Natural killer cell (primary cell): Measurements from ENCODE around the gene MMP2. TPM values are rescaled to one million over a fixed set of nuclear protein-coding genes. Genes with fewer than 3 reads are reported as not detected.

Experiments
- ATAC-seq, 3 donors: fragments of 150-1000 bp in 2 of 3; fragments of 200-7000 bp in 1 of 3; cut with Tn5 transposase; 1 replicate in 1 of 3; 2 replicates in 2 of 3; pipeline ENCODE4 v1.10.0; 2021; ENCODE audit warnings: mild to moderate bottlenecking in 2 of 3, moderate library complexity in 2 of 3
- DNase-seq, 2 donors: peaks; one replicate each; pipeline versions ENCODE4 v3.0.0 to v3.0.0-alpha.2; 2013 to 2021; ENCODE audit warnings: mixed read lengths in 1 of 2
- H3K27ac ChIP-seq: one replicate; pipeline ENCODE4 v1.5.1; 2013; ENCODE audit warnings: mild to moderate bottlenecking, low read length
- H3K27me3 ChIP-seq: one replicate; pipeline ENCODE4 v1.6.1; 2013; ENCODE audit warnings: low read length; ENCODE audit not compliant: control insufficient read depth, insufficient read depth
- H3K36me3 ChIP-seq: one replicate; pipeline ENCODE4 v1.6.1; 2013; ENCODE audit warnings: low read length; ENCODE audit not compliant: control insufficient read depth, insufficient read depth
- H3K4me1 ChIP-seq: one replicate; pipeline ENCODE4 v1.6.1; 2013; ENCODE audit warnings: low read length; ENCODE audit not compliant: control insufficient read depth, insufficient read depth
- H3K4me3 ChIP-seq: one replicate; pipeline ENCODE4 v1.5.1; 2013; ENCODE audit warnings: low read length
- H3K9me3 ChIP-seq: one replicate; pipeline ENCODE4 v1.6.1; 2013; ENCODE audit warnings: low read length; ENCODE audit not compliant: control insufficient read depth, insufficient read depth
- H3K27ac Mint-ChIP-seq, 2 donors: one replicate each; pipeline ENCODE4 v1.8.0; 2022; ENCODE audit warnings: mild to moderate bottlenecking in 2 of 2, mixed read lengths in 2 of 2, moderate library complexity in 1 of 2
- H3K27me3 Mint-ChIP-seq, 2 donors: one replicate each; pipeline ENCODE4 v1.8.0; 2022; ENCODE audit warnings: low read depth in 2 of 2, mixed read lengths in 2 of 2
- H3K36me3 Mint-ChIP-seq: one replicate; pipeline ENCODE4 v1.8.0; 2022; ENCODE audit warnings: mixed read lengths
- H3K4me1 Mint-ChIP-seq, 2 donors: one replicate each; pipeline ENCODE4 v1.8.0; 2022; ENCODE audit warnings: mixed read lengths in 2 of 2
- H3K4me3 Mint-ChIP-seq: one replicate; pipeline ENCODE4 v1.8.0; 2022; ENCODE audit warnings: mild to moderate bottlenecking, moderate library complexity, mixed read lengths
- H3K9me3 Mint-ChIP-seq, 2 donors: one replicate each; pipeline ENCODE4 v1.8.0; 2022; ENCODE audit warnings: mixed read lengths in 2 of 2
- CTCF ChIP-seq: fragments of 200-600 bp; IDR thresholded peaks from one replicate; pipeline ENCODE4 v1.8.0; 2022; ENCODE audit warnings: antibody characterized with exemption
- WGBS: methylation state at CpG from one replicate; pipeline ENCODE4 v1.1.7; 2013; ENCODE audit warnings: missing lambda C conversion rate; ENCODE audit not compliant: insufficient coverage; 5-methylcytosine and 5-hydroxymethylcytosine counted together
- intact Hi-C: fragments of 100-400 bp; cut with micrococcal nuclease; formaldehyde crosslinking; loops from one replicate; pipeline ENCODE4 v1.14.2; 2022
- total RNA-seq, 4 donors: library from RNA; stranded (reverse); fragments of 120-200 nt in 1 of 4; gene quantifications; one replicate each; pipeline versions ENCODE4 v1.2.3 to v1.2.4, GENCODE V29; 2013 to 2022

MMP2 gene
- total RNA-seq, 3 donors from 2014 or later (not counting 1 experiment from before 2014, with no cell fraction given) = not detected

GRCh38 chr16:55480228-55480655 is 1.2 kb downstream of the MMP2 start:
- Mint-ChIP-seq H3K36me3 (no peaks in the 10 kb centered on the region), H3K4me3 (no peak overlapping the region), H3K27ac (no peak overlapping the region), H3K4me1 (peaks cover 0 to 5% of the 10 kb centered on the region in 2 donors), H3K9me3 (no peaks in the 10 kb centered on the region), H3K27me3 (peaks cover 27 to 36% of the 10 kb centered on the region in 2 donors)
- intact Hi-C loops = no loop called here
- H3K4me3 ChIP-seq = no peak overlapping the region
- no peak for DNase-seq
- no peak for ATAC-seq
- H3K27ac ChIP-seq = no peak overlapping the region
- 1% methylated on average over 25 of the region's 25 CpGs for whole genome bisulfite sequencing
- no peaks in the 10 kb centered on the region for H3K27me3 ChIP-seq
- TF ChIP-seq CTCF = no peak
- no peaks in the 10 kb centered on the region for H3K36me3 ChIP-seq
- no peaks in the 10 kb centered on the region for H3K9me3 ChIP-seq
- no peaks in the 10 kb centered on the region for H3K4me1 ChIP-seq

GRCh38 chr16:55481023-55481422 is 2.0 kb downstream of the MMP2 start:
- Histone ChIP-seq H3K9me3 (no peaks in the 10 kb centered on the region), H3K27ac (no peak overlapping the region), H3K4me3 (no peak overlapping the region), H3K4me1 (no peaks in the 10 kb centered on the region), H3K36me3 (no peaks in the 10 kb centered on the region), H3K27me3 (no peaks in the 10 kb centered on the region)
- intact Hi-C loops = no loop called here
- WGBS = 83% methylated on average over 1 of the region's 4 CpGs
- Mint-ChIP-seq H3K27me3 (peaks cover 25 to 36% of the 10 kb centered on the region in 2 donors), H3K36me3 (no peaks in the 10 kb centered on the region), H3K4me1 (peaks cover 0 to 5% of the 10 kb centered on the region in 2 donors), H3K4me3 (no peak overlapping the region), H3K9me3 (no peaks in the 10 kb centered on the region), H3K27ac (no peak overlapping the region)
- ATAC-seq (no peak), DNase-seq (no peak)
- TF ChIP-seq CTCF = no peak

GRCh38 chr16:55482056-55482455 is 3.1 kb downstream of the MMP2 start:
- Histone ChIP-seq H3K4me1 (no peaks in the 10 kb centered on the region), H3K4me3 (no peak overlapping the region), H3K36me3 (no peaks in the 10 kb centered on the region), H3K27ac (no peak overlapping the region), H3K9me3 (no peaks in the 10 kb centered on the region), H3K27me3 (no peaks in the 10 kb centered on the region)
- Mint-ChIP-seq H3K27ac (no peak overlapping the region), H3K9me3 (no peaks in the 10 kb centered on the region), H3K36me3 (no peaks in the 10 kb centered on the region), H3K4me3 (no peak overlapping the region), H3K4me1 (peaks cover 0 to 5% of the 10 kb centered on the region in 2 donors), H3K27me3 (peaks cover 25 to 30% of the 10 kb centered on the region in 2 donors)
- no peak for TF ChIP-seq CTCF
- DNase-seq (no peak), ATAC-seq (no peak)
- 89% methylated on average over 2 of the region's 2 CpGs for WGBS
- intact Hi-C loops = no loop called here

- no peaks in the 10 kb centered on the region for H3K4me1 ChIP-seq
- no peaks in the 10 kb centered on the region for H3K4me1 Mint-ChIP-seq
- H3K27me3 ChIP-seq = no peaks in the 10 kb centered on the region
- H3K9me3 ChIP-seq = no peaks in the 10 kb centered on the region
- DNase-seq (no peak), ATAC-seq (no peak)
- no peaks in the 10 kb centered on the region for H3K36me3 ChIP-seq
- no peaks in the 10 kb centered on the region for H3K9me3 Mint-ChIP-seq
- H3K27me3 Mint-ChIP-seq = peaks cover 0 to 4% of the 10 kb centered on the region in 2 donors
- 89% methylated on average over 13 of the region's 13 CpGs for WGBS
- no peak overlapping the region for H3K4me3 Mint-ChIP-seq
- no peak for TF ChIP-seq CTCF
- H3K27ac Mint-ChIP-seq = no peak overlapping the region
- H3K4me3 ChIP-seq = no peak overlapping the region
- intact Hi-C loops = no loop called here
- H3K36me3 Mint-ChIP-seq = no peaks in the 10 kb centered on the region
- H3K27ac ChIP-seq = no peak overlapping the region
Measured at GRCh38 chr16:55487048-55487803, 8.2 kb downstream of the MMP2 start.
